ENCODE measurements around the gene MCTP1.

DNA sequence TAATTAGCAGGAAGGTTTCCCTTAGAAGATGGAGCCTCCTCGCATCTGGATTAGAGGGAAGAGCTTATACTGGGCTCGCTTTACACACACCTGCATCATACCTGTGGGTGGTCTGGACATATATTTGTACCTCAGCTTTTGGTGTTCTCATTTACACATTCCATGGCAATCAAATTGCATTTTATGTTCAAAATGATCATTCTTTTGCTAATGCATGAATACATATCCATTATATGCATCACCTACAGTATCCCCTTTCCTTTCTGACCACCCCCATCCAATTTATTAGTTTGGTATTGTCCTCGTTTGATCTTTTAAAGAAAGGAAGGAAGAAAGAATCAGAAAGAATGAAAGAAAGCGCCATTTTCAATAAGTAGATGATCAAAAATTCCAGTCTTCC is 415.0 kb downstream of the MCTP1 start:
- TF ChIP-seq, protein P1, sequence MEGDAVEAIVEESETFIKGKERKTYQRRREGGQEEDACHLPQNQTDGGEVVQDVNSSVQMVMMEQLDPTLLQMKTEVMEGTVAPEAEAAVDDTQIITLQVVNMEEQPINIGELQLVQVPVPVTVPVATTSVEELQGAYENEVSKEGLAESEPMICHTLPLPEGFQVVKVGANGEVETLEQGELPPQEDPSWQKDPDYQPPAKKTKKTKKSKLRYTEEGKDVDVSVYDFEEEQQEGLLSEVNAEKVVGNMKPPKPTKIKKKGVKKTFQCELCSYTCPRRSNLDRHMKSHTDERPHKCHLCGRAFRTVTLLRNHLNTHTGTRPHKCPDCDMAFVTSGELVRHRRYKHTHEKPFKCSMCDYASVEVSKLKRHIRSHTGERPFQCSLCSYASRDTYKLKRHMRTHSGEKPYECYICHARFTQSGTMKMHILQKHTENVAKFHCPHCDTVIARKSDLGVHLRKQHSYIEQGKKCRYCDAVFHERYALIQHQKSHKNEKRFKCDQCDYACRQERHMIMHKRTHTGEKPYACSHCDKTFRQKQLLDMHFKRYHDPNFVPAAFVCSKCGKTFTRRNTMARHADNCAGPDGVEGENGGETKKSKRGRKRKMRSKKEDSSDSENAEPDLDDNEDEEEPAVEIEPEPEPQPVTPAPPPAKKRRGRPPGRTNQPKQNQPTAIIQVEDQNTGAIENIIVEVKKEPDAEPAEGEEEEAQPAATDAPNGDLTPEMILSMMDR (IDR thresholded peaks at IDR 0.05): no peak
- TF ChIP-seq POLR2AphosphoS5 (IDR thresholded peaks at IDR 0.05; ENCODE audit: insufficient read depth in 1 of 2, low read depth in 1 of 2) (no peak), POLR2A (IDR thresholded peaks at IDR 0.05) (no peak)

All from vagina (tissue), 2 donors.